T-cell (primary cell): ENCODE data around the gene NOC3L. TPM values are rescaled to one million over a fixed set of nuclear protein-coding genes. Genes with fewer than 3 reads are reported as not detected.

Experiments
- ATAC-seq, 4 experiments: fragments of 200-7000 bp in 3 of 4; fragments of 150-1000 bp in 1 of 4; cut with Tn5 transposase; replicated peaks in 1 of 4; 1 replicate in 3 of 4; 2 replicates in 1 of 4; pipeline ENCODE4 v1.10.0; 2021; ENCODE audit warnings: moderate library complexity in 3 of 4, mild to moderate bottlenecking in 2 of 4, moderate number of reproducible peaks in 1 of 4
- CTCF ChIA-PET, 2 donors: fragments of 300-600 bp; sonication (Branson Sonifier 250); formaldehyde crosslinking; loops; one replicate each; lab custom pipeline; 2022; ENCODE audit warnings: antibody characterized with exemption in 2 of 2; lab: Charles Lee
- POLR2A ChIA-PET, 2 donors: fragments of 300-600 bp; sonication (Branson Sonifier 250); formaldehyde crosslinking; loops; one replicate each; lab custom pipeline; 2022; ENCODE audit warnings: antibody characterized with exemption in 2 of 2; lab: Charles Lee
- DNase-seq, 35 experiments: peaks; one replicate each; pipeline versions ENCODE4 v3.0.0 to v3.0.0-alpha.2; 2013 to 2023
- H3K27ac ChIP-seq: one replicate; pipeline ENCODE4 v1.5.1; 2013; ENCODE audit warnings: low read length
- H3K27me3 ChIP-seq, 2 experiments: replicated peaks in 1 of 2; 1 replicate in 1 of 2; 2 replicates in 1 of 2; pipeline versions ENCODE4 v1.6.1 to v1.7.0; 2013; ENCODE audit warnings: low read length in 1 of 2, mixed read lengths in 1 of 2; ENCODE audit not compliant: control insufficient read depth in 2 of 2, insufficient read depth in 2 of 2; ENCODE audit errors: extremely low read depth in 1 of 2
- H3K36me3 ChIP-seq, 2 donors: 1 replicate in 1 of 2; 2 replicates in 1 of 2; pipeline versions ENCODE4 v1.6.1 to v1.7.0; 2013; ENCODE audit warnings: low read length in 1 of 2; ENCODE audit not compliant: control insufficient read depth in 2 of 2, insufficient read depth in 1 of 2; ENCODE audit errors: extremely low read depth in 1 of 2
- H3K4me1 ChIP-seq, 2 experiments: 1 replicate in 1 of 2; 2 replicates in 1 of 2; pipeline versions ENCODE4 v1.6.1 to v1.7.0; 2013; ENCODE audit warnings: low read length in 2 of 2, mixed read lengths in 1 of 2; ENCODE audit not compliant: insufficient read depth in 2 of 2, control insufficient read depth in 1 of 2; ENCODE audit errors: extremely low read depth in 1 of 2
- H3K4me3 ChIP-seq, 2 donors: 1 replicate in 1 of 2; 2 replicates in 1 of 2; pipeline versions ENCODE4 v1.5.1 to v1.7.0; 2013; ENCODE audit warnings: mild to moderate bottlenecking in 2 of 2, low read length in 1 of 2, moderate library complexity in 1 of 2; ENCODE audit not compliant: control insufficient read depth in 1 of 2; ENCODE audit errors: extremely low read depth in 1 of 2
- H3K9me3 ChIP-seq: 2 replicates; pipeline ENCODE4 v1.7.0; 2013
- H3K27ac Mint-ChIP-seq, 2 donors: one replicate each; pipeline ENCODE4 v1.8.0; 2020 to 2021; ENCODE audit warnings: mild to moderate bottlenecking in 2 of 2, mixed read lengths in 2 of 2
- H3K27me3 Mint-ChIP-seq, 2 donors: one replicate each; pipeline ENCODE4 v1.8.0; 2021 to 2022; ENCODE audit warnings: mixed read lengths in 2 of 2
- H3K36me3 Mint-ChIP-seq: one replicate; pipeline ENCODE4 v1.8.0; 2021; ENCODE audit warnings: mixed read lengths
- H3K4me1 Mint-ChIP-seq, 3 donors: one replicate each; pipeline ENCODE4 v1.8.0; 2020 to 2022; ENCODE audit warnings: mixed read lengths in 3 of 3, mild to moderate bottlenecking in 1 of 3
- H3K4me3 Mint-ChIP-seq, 3 donors: one replicate each; pipeline ENCODE4 v1.8.0; 2020 to 2022; ENCODE audit warnings: mild to moderate bottlenecking in 3 of 3, mixed read lengths in 3 of 3, moderate library complexity in 3 of 3
- H3K9me3 Mint-ChIP-seq, 3 donors: one replicate each; pipeline ENCODE4 v1.8.0; 2020 to 2022; ENCODE audit warnings: mixed read lengths in 3 of 3
- WGBS: methylation state at CpG from one replicate; pipeline ENCODE4 v1.1.5; 2013; ENCODE audit warnings: missing lambda C conversion rate; ENCODE audit not compliant: insufficient coverage; 5-methylcytosine and 5-hydroxymethylcytosine counted together
- total RNA-seq, 35 experiments: library from RNA in 6 of 35; stranded (reverse) in 6 of 35; fragments of 120-200 nt in 1 of 35; gene quantifications; one replicate each; pipeline versions ENCODE4 v1.2.1 to v1.2.4 and lab custom pipeline; 2013 to 2026

Gene NOC3L
- total RNA-seq, 5 donors from 2014 or later (not counting 1 experiment from before 2014, with no cell fraction given): 16.8 to 27.5 (median 19.6) TPM

- Mint-ChIP-seq H3K4me3 (no peak overlapping the region), H3K4me1 (peaks cover 4 to 12% (median 11%) of the 10 kb centered on the region in 3 donors)
Measured at GRCh38 chr10:94405406-94405805, 42.7 kb upstream of the NOC3L start.

GRCh38 chr10:94403380-94404213 lies 40.9 kb upstream of the NOC3L start:
- 3% methylated on average over 43 of the region's 51 CpGs for WGBS
- H3K4me1 Mint-ChIP-seq: peaks cover 4 to 12% (median 11%) of the 10 kb centered on the region in 3 donors
- H3K36me3 ChIP-seq: no peaks in the 10 kb centered on the region
- H3K4me3 Mint-ChIP-seq: peak overlapping the region; percentile 77 to 81 (median 77)
- ATAC-seq: peak; percentile 47 to 65 (median 59)
- peak overlapping the region; percentile 21 to 28 for H3K4me3 ChIP-seq
- peaks cover 59 to 70% of the 10 kb centered on the region in 2 donors for H3K27me3 Mint-ChIP-seq
- no peaks in the 10 kb centered on the region for H3K9me3 ChIP-seq
- no peak overlapping the region for H3K27ac Mint-ChIP-seq
- H3K9me3 Mint-ChIP-seq: peaks cover 0 to 4% (median 0%) of the 10 kb centered on the region in 3 donors
- no peak overlapping the region for H3K27ac ChIP-seq
- DNase-seq: peak in 11 of 35 experiments; percentile 1 to 39 (median 7)
- H3K4me1 ChIP-seq: peaks cover 0 to 11% of the 10 kb centered on the region in 2 experiments
- H3K27me3 ChIP-seq: peaks cover 9 to 41% of the 10 kb centered on the region in 2 experiments
- H3K36me3 Mint-ChIP-seq: no peaks in the 10 kb centered on the region
- ChIA-PET POLR2A (no interaction called here), CTCF (interaction anchor here in 1 of 2 donors (0.8 kb wide), 1 partner anchor 40 kb away, joined by 3 read pairs; no protein-coding TSS in a partner anchor)

More at GRCh38 chr10:94405406-94405805, 42.7 kb upstream of the NOC3L start:
- ChIA-PET POLR2A (no interaction called here), CTCF (no interaction called here)
- Histone ChIP-seq H3K36me3 (no peaks in the 10 kb centered on the region), H3K9me3 (no peaks in the 10 kb centered on the region), H3K27me3 (peaks cover 9 to 40% of the 10 kb centered on the region in 2 experiments), H3K27ac (no peak overlapping the region), H3K4me1 (peaks cover 0 to 11% of the 10 kb centered on the region in 2 experiments), H3K4me3 (no peak overlapping the region)
- no peak overlapping the region for H3K27ac Mint-ChIP-seq
- ATAC-seq: no peak
- peaks cover 0 to 4% (median 0%) of the 10 kb centered on the region in 3 donors for H3K9me3 Mint-ChIP-seq
- no peak for DNase-seq
- no peaks in the 10 kb centered on the region for H3K36me3 Mint-ChIP-seq
- peaks cover 56 to 61% of the 10 kb centered on the region in 2 donors for H3K27me3 Mint-ChIP-seq

DNA sequence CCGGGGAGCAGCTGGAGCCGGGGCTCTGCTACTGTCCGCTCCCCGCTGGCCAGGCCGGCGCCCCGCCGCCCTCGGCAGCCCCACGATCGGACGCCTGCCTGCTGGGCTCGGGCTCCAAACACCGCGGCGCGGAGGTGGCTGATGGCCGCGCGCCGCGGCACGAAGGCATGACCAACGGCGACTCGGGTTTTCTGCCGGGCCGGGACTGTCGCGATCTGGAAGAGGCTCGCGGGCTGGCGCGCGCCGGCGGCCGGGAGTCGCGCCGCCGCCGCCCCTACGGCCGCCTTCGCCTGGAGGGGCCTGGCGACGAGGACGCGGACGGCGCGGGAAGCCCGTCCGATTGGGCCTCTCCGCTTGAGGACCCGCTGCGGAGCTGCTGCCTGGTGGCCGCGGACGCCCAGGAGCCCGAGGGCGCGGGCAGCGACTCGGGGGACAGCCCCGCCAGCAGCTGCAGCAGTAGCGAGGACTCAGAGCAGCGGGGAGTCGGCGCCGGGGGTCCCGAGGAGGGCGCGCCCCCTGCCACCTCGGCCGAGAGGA lies 40.2 kb upstream of the NOC3L start:
- WGBS: under 1% methylated on average over 75 of the region's 77 CpGs
- Histone ChIP-seq H3K27ac (no peak overlapping the region), H3K9me3 (no peaks in the 10 kb centered on the region), H3K4me3 (peak overlapping the region; percentile 28 to 33), H3K4me1 (peaks cover 0 to 11% of the 10 kb centered on the region in 2 experiments), H3K27me3 (peaks cover 9 to 41% of the 10 kb centered on the region in 2 experiments), H3K36me3 (no peaks in the 10 kb centered on the region)
- Mint-ChIP-seq H3K4me3 (peak overlapping the region in 1 of 3 donors; percentile 77), H3K4me1 (peaks cover 4 to 12% (median 11%) of the 10 kb centered on the region in 3 donors), H3K9me3 (peaks cover 0 to 4% (median 0%) of the 10 kb centered on the region in 3 donors), H3K36me3 (no peaks in the 10 kb centered on the region), H3K27ac (no peak overlapping the region), H3K27me3 (peaks cover 56 to 68% of the 10 kb centered on the region in 2 donors)
- ATAC-seq (peak; percentile 12 to 39 (median 32)), DNase-seq (peak in 4 of 35 experiments; percentile 1 to 8 (median 2))
- POLR2A ChIA-PET: no interaction called here
- CTCF ChIA-PET: no interaction called here

DNA sequence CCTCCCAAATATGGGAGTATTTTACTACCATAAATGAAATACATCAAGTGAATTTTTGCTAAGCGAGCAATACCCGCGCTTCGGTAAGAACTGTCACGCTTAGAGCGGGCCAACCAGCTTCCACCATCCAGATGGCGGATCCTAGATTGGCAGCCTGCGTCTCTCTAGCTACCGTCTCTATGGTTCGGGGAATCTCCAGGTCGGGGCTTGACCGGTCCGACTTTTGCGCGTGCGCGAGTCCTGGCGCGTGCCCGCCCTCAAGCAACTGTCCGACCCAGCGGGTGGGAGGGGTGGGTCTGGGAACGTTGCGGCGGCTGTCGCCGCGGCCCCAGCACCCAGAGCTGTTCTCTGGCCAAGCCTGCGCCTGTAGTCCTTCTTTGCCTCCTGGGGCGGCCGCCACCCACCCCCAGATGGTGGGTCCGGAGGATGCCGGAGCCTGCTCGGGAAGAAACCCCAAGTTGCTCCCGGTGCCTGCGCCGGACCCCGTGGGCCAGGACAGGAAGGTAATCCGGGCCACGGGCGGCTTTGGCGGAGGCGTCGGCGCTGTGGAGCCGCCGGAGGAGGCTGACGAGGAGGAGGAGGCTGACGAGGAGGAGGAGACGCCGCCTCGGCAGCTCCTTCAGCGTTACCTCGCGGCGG lies 39.6 kb upstream of the NOC3L start, which contains the start of gene TBC1D12:
Gene TBC1D12, plus strand, starts transcription at position 338 of the 639 bp plus-strand sequence. Its CDS starts 73 bp downstream, at position 411.
- peak within 1 kb of the TSS; percentile 44 to 77 (median 57) for H3K4me3 Mint-ChIP-seq
- no peak within 1 kb of the TSS for H3K27ac Mint-ChIP-seq
- ATAC-seq (peak; percentile 50 to 60 (median 56)), DNase-seq (peak in 7 of 35 experiments; percentile 2 to 20 (median 10))
- H3K4me3 ChIP-seq: peak within 1 kb of the TSS; percentile 28 to 33
- no peak within 1 kb of the TSS for H3K27ac ChIP-seq
- peaks cover 4 to 12% (median 11%) of the 10 kb centered on the region in 3 donors for H3K4me1 Mint-ChIP-seq
- ChIA-PET CTCF (interaction anchor here in 1 of 2 donors (1.3 kb wide), 1 partner anchor 40 kb away, joined by 5 read pairs; the partner anchor contains the start of gene NOC3L), POLR2A (interaction anchor here in 1 of 2 donors (0.5 kb wide), 1 partner anchor 47 kb away, joined by 4 read pairs; no protein-coding TSS in a partner anchor)
- WGBS: 2% methylated on average over 46 of the region's 56 CpGs
- H3K36me3 ChIP-seq: no peaks in the 10 kb centered on the region
- H3K36me3 Mint-ChIP-seq: no peaks in the 10 kb centered on the region
- peaks cover 0 to 11% of the 10 kb centered on the region in 2 experiments for H3K4me1 ChIP-seq
- H3K27me3 ChIP-seq: peaks cover 9 to 37% of the 10 kb centered on the region in 2 experiments
- H3K27me3 Mint-ChIP-seq: peaks cover 56 to 67% of the 10 kb centered on the region in 2 donors
- peaks cover 0 to 4% (median 0%) of the 10 kb centered on the region in 3 donors for H3K9me3 Mint-ChIP-seq
- H3K9me3 ChIP-seq: no peaks in the 10 kb centered on the region

- DNase-seq: no peak
- H3K9me3 Mint-ChIP-seq: peaks cover 0 to 4% (median 0%) of the 10 kb centered on the region in 3 donors
- Histone ChIP-seq H3K4me1 (peaks cover 0 to 10% of the 10 kb centered on the region in 2 experiments), H3K4me3 (no peak overlapping the region), H3K36me3 (no peaks in the 10 kb centered on the region), H3K27me3 (peaks cover 2 to 28% of the 10 kb centered on the region in 2 experiments), H3K9me3 (no peaks in the 10 kb centered on the region), H3K27ac (no peak overlapping the region)
- H3K36me3 Mint-ChIP-seq: no peaks in the 10 kb centered on the region
- WGBS: 100% methylated on average over 3 of the region's 6 CpGs
- ChIA-PET CTCF (interaction anchor here in 1 of 2 donors (0.6 kb wide), 1 partner anchor 15 kb away, joined by 3 read pairs; no protein-coding TSS in a partner anchor), POLR2A (no interaction called here)
- no peak for ATAC-seq
- H3K4me3 Mint-ChIP-seq: no peak overlapping the region
- H3K27me3 Mint-ChIP-seq: peaks cover 36 to 43% of the 10 kb centered on the region in 2 donors
- no peak overlapping the region for H3K27ac Mint-ChIP-seq
- H3K4me1 Mint-ChIP-seq: peaks cover 2 to 7% (median 6%) of the 10 kb centered on the region in 3 donors
Measured at GRCh38 chr10:94398762-94399161, 36.0 kb upstream of the NOC3L start.
